GM12878 (cell line): Measurements from ENCODE around the gene USP36.

Experiments
- CHD1 ChIP-seq: IDR thresholded peaks from 2 replicates; pipeline ENCODE4 v1.6.1; 2012; ENCODE audit warnings: low read depth, low read length, improper control_type of control experiment
- CREB1 ChIP-seq: IDR thresholded peaks from 2 replicates; pipeline ENCODE4 v1.6.1; 2012; ENCODE audit warnings: low read depth, mild to moderate bottlenecking, inconsistent platforms
- E2F4 ChIP-seq: IDR thresholded peaks from 2 replicates; pipeline ENCODE4 v1.6.1; 2012; ENCODE audit warnings: low read depth, low read length, improper control_type of control experiment
- ELK1 ChIP-seq: IDR thresholded peaks from 2 replicates; pipeline ENCODE4 v1.6.1; 2012; ENCODE audit warnings: low read depth, low read length, improper control_type of control experiment
- MEF2B ChIP-seq: fragments of 450-650 bp; IDR thresholded peaks from 2 replicates; pipeline ENCODE4 v1.6.1; 2018; ENCODE audit warnings: mild to moderate bottlenecking, moderate library complexity; ENCODE audit not compliant: partially characterized antibody, poor library complexity, severe bottlenecking
- NFIC ChIP-seq: IDR thresholded peaks from 2 replicates; pipeline ENCODE4 v1.6.1; 2012; ENCODE audit warnings: low read depth, mild to moderate bottlenecking, inconsistent platforms, low read length, moderate library complexity
- POLR2A ChIP-seq: IDR thresholded peaks from 2 replicates; pipeline ENCODE4 v1.6.1; 2011; ENCODE audit warnings: low read depth, mild to moderate bottlenecking, low read length
- TAF1 ChIP-seq: IDR thresholded peaks from 2 replicates; pipeline ENCODE4 v1.6.1; 2011; ENCODE audit warnings: mild to moderate bottlenecking, low read depth, low read length, borderline replicate concordance

- TF ChIP-seq E2F4 (no peak), TAF1 (no peak), MEF2B (no peak), CREB1 (no peak), POLR2A (no peak), ELK1 (no peak), CHD1 (no peak), NFIC (no peak)
These were observed 31.9 kb upstream of the USP36 start for GRCh38 chr17:78872486-78872885.
